K562 (cell line): Measurements from ENCODE around the gene SART3. TPM values are rescaled to one million over a fixed set of nuclear protein-coding genes. Genes with fewer than 3 reads are reported as not detected.
A peak's percentile ranks its signal among the peaks of the same experiment; 100 is the strongest.

Experiments used
- ATAC-seq: fragments of 200-7000 bp; cut with Tn5 transposase; 3 replicates; pipeline ENCODE4 v1.9.1; 2020; ENCODE audit warnings: moderate library complexity
- BruUV-seq: library from RNA; stranded (reverse); fragments of 400-500 nt; replicated peaks from 2 replicates; lab custom pipeline; 2021; lab: Mats Ljungman, UMichigan
- CTCF ChIA-PET: fragments of 300-600 bp; formaldehyde crosslinking; extraction: SDS; loops from one replicate; lab custom pipeline; 2021; ENCODE audit warnings: low intra/inter-chr PET ratio; lab: Yijun Ruan, JAX
- POLR2A ChIA-PET: fragments of 300-600, 350-650 bp; sonication (Branson Sonifier 250); formaldehyde crosslinking; extraction: SDS; loops from one replicate; lab custom pipeline; 2021; ENCODE audit warnings: antibody characterized with exemption, inconsistent platforms; lab: Yijun Ruan, JAX
- DNase-seq, 4 experiments: peaks; one replicate each; pipeline versions ENCODE4 v3.0.0 to v3.0.0-alpha.2; 2011 to 2018; ENCODE audit warnings: low spot score in 3 of 4, mixed read lengths in 3 of 4; ENCODE audit errors: extremely low read depth in 1 of 4
- FAIRE-seq: peaks from 2 replicates; lab custom pipeline; 2011; peaks lifted over from hg19 to GRCh38; lab: Jason Lieb, UNC
- H2AFZ ChIP-seq: 2 replicates; pipeline ENCODE4 v1.6.0; 2011; ENCODE audit warnings: low read depth, low read length, control low read depth, inconsistent platforms
- H3K27ac ChIP-seq: fragments of 200-600 bp; 3 replicates; pipeline ENCODE4 v1.8.0; 2011; ENCODE audit warnings: low read depth, mild to moderate bottlenecking, control low read depth, inconsistent platforms, low read length, moderate library complexity, mixed read lengths; ENCODE audit errors: extremely low read depth
- H3K27me3 ChIP-seq, 2 experiments: fragments of 300-600 bp in 1 of 2; 2 replicates in 1 of 2; 3 replicates in 1 of 2; pipeline versions ENCODE4 v1.6.0 to v1.8.0; 2011; ENCODE audit warnings: inconsistent platforms in 2 of 2, low read length in 2 of 2, mild to moderate bottlenecking in 1 of 2, mixed read lengths in 1 of 2, moderate library complexity in 1 of 2; ENCODE audit not compliant: control insufficient read depth in 2 of 2, insufficient read depth in 2 of 2
- H3K36me3 ChIP-seq: fragments of 300-600 bp; 3 replicates; pipeline ENCODE4 v1.8.0; 2011; ENCODE audit warnings: mild to moderate bottlenecking, low read length, inconsistent platforms; ENCODE audit not compliant: control insufficient read depth, insufficient read depth
- H3K4me1 ChIP-seq, 2 experiments: fragments of 200-600 bp in 1 of 2; replicated peaks in 1 of 2; 2 replicates in 1 of 2; 3 replicates in 1 of 2; pipeline versions ENCODE4 v1.5.1 to v1.8.0; 2011; ENCODE audit warnings: inconsistent platforms in 2 of 2, low read length in 2 of 2, mild to moderate bottlenecking in 1 of 2, mixed read lengths in 1 of 2, moderate library complexity in 1 of 2; ENCODE audit not compliant: control insufficient read depth in 2 of 2, insufficient read depth in 2 of 2
- H3K4me2 ChIP-seq: 2 replicates; pipeline ENCODE4 v1.6.1; 2011; ENCODE audit warnings: low read length, control low read depth, inconsistent platforms, mixed read lengths; ENCODE audit not compliant: insufficient read depth
- H3K4me3 ChIP-seq: fragments of 200-600 bp; sonication (generic), shearing (Covaris generic); 2 replicates; pipeline ENCODE4 v1.5.1; 2016; ENCODE audit warnings: control low read depth, inconsistent platforms
- H3K79me2 ChIP-seq: fragments of 200-600 bp; 3 replicates; pipeline ENCODE4 v1.8.0; 2011; ENCODE audit warnings: low read length, inconsistent platforms; ENCODE audit not compliant: control insufficient read depth, insufficient read depth
- H3K9ac ChIP-seq, 2 experiments: 2 replicates each; pipeline versions ENCODE4 v1.6.0 to v1.6.1; 2011; ENCODE audit warnings: low read depth in 2 of 2, low read length in 2 of 2, control low read depth in 1 of 2, inconsistent platforms in 1 of 2, mild to moderate bottlenecking in 1 of 2, mixed read lengths in 1 of 2; ENCODE audit not compliant: insufficient read depth in 1 of 2
- H3K9me1 ChIP-seq: one replicate; pipeline ENCODE4 v1.6.0; 2011; ENCODE audit warnings: inconsistent platforms, mild to moderate bottlenecking, low read length, moderate library complexity; ENCODE audit not compliant: control insufficient read depth, insufficient read depth
- H3K9me3 ChIP-seq: replicated peaks from 2 replicates; pipeline ENCODE4 v1.5.1; 2011; ENCODE audit warnings: low read depth, low read length, inconsistent platforms; ENCODE audit not compliant: control insufficient read depth, insufficient read depth
- H4K20me1 ChIP-seq: replicated peaks from 2 replicates; pipeline ENCODE4 v1.6.1; 2011; ENCODE audit warnings: low read length, inconsistent platforms, mixed read lengths; ENCODE audit not compliant: control insufficient read depth, insufficient read depth
- CBFA2T3 ChIP-seq: fragments of 450-650 bp; IDR thresholded peaks from 2 replicates; pipeline ENCODE4 v1.6.1; 2017
- CCAR2 ChIP-seq: fragments of 200-400 bp; formaldehyde crosslinking; IDR thresholded peaks from 2 replicates; pipeline ENCODE4 v1.6.1; 2017; ENCODE audit warnings: mild to moderate bottlenecking, low read depth, low read length
- CEBPG ChIP-seq, 3 experiments: fragments of 200-800 bp in 1 of 3; sonication (Bioruptor generic) in 1 of 3; sonication (generic) in 1 of 3; formaldehyde crosslinking in 1 of 3; IDR thresholded peaks in 2 of 3; conservative IDR thresholded peaks in 1 of 3; 2 replicates each; pipeline versions ENCODE4 v1.6.1 to v1.8.0; 2016 to 2022; ENCODE audit warnings: missing compliant biosample characterization in 2 of 3, missing genetic modification characterization in 2 of 3, mild to moderate bottlenecking in 1 of 3, missing genetic modification reagents in 1 of 3
- ESRRA ChIP-seq: fragments of 450-650 bp; IDR thresholded peaks from 2 replicates; pipeline ENCODE4 v1.6.1; 2014; ENCODE audit warnings: low read depth, mild to moderate bottlenecking, moderate library complexity, borderline replicate concordance
- FOXP1 ChIP-seq: sonication (generic); formaldehyde crosslinking; IDR thresholded peaks from 2 replicates; pipeline ENCODE4 v1.8.0; 2022; ENCODE audit warnings: mild to moderate bottlenecking, missing genetic modification reagents
- GABPB1 ChIP-seq: sonication (generic); formaldehyde crosslinking; IDR thresholded peaks from 2 replicates; pipeline ENCODE4 v1.8.0; 2022; ENCODE audit warnings: mild to moderate bottlenecking, missing genetic modification reagents
- HIVEP1 ChIP-seq: fragments of 250-450 bp; sonication (Bioruptor Pico); IDR thresholded peaks from 2 replicates; pipeline ENCODE4 v1.4.0; 2020; ENCODE audit warnings: mild to moderate bottlenecking
- IFI16 ChIP-seq: fragments of 250-450 bp; sonication (Bioruptor Pico); IDR thresholded peaks from 2 replicates; pipeline ENCODE4 v2.1.2; 2022; ENCODE audit warnings: mild to moderate bottlenecking, inconsistent platforms
- IRF2 ChIP-seq: sonication (generic); formaldehyde crosslinking; IDR thresholded peaks from 2 replicates; pipeline ENCODE4 v1.8.1; 2022; ENCODE audit warnings: mild to moderate bottlenecking, missing genetic modification reagents
- POLR3G ChIP-seq: IDR thresholded peaks from 2 replicates; pipeline ENCODE4 v1.6.1; 2011; ENCODE audit not compliant: insufficient read length, insufficient replicate concordance; ENCODE audit errors: extremely low read depth
- SPI1 ChIP-seq: IDR thresholded peaks from 2 replicates; pipeline ENCODE4 v1.6.1; 2011; ENCODE audit warnings: low read depth, low read length, control low read depth, borderline replicate concordance
- TAF7 ChIP-seq: fragments of 450-650 bp; IDR thresholded peaks from 2 replicates; pipeline ENCODE4 v1.6.1; 2016; ENCODE audit warnings: missing genetic modification characterization, missing compliant biosample characterization
- TCF3 ChIP-seq: sonication (generic); formaldehyde crosslinking; IDR thresholded peaks from 2 replicates; pipeline ENCODE4 v1.4.0; 2020; ENCODE audit warnings: mild to moderate bottlenecking, missing genetic modification reagents
- TFAP4 ChIP-seq: sonication (generic); formaldehyde crosslinking; IDR thresholded peaks from 2 replicates; pipeline ENCODE4 v1.8.0; 2022; ENCODE audit warnings: missing genetic modification reagents, mild to moderate bottlenecking, moderate library complexity, borderline replicate concordance
- UBTF ChIP-seq, 2 experiments: IDR thresholded peaks; 2 replicates each; pipeline ENCODE4 v1.6.1; 2012; ENCODE audit warnings: improper control_type of control experiment in 2 of 2, low read depth in 2 of 2, low read length in 2 of 2, borderline replicate concordance in 1 of 2
- WGBS: fragments of 100-300 bp; shearing (Covaris generic); methylation state at CpG from one replicate; pipeline ENCODE4 v1.1.6; 2016; ENCODE audit warnings: low coverage, mixed read lengths; ENCODE audit not compliant: insufficient coverage; ENCODE audit errors: missing lambda C conversion rate; 5-methylcytosine and 5-hydroxymethylcytosine counted together
- in situ Hi-C: fragments of 300-500 bp; cut with MboI; formaldehyde crosslinking; loops from 4 replicates; pipeline ENCODE4 v1.15.0; 2018; ENCODE audit warnings: inconsistent platforms, mixed read lengths
- intact Hi-C: fragments of 100-400 bp; cut with micrococcal nuclease; formaldehyde crosslinking; loops from 2 replicates; pipeline ENCODE4 v1.14.2; 2022
- polyA plus RNA-seq, 8 experiments: library from polyadenylated mRNA; depleted of rRNA in 4 of 8; stranded (reverse) in 5 of 8; unstranded in 3 of 8; fragments of >200 nt; fragmentation: Nextera tagmentation in 2 of 8; fragmentation: Illumina TruSeq in 1 of 8; extraction: Ambion mirVana in 2 of 8; extraction: Trizol in 1 of 8; gene quantifications; 2 replicates each; pipeline versions ENCODE4 v1.2.1 to v1.2.3, GENCODE V29; 2011 to 2014; ENCODE audit warnings: inconsistent platforms in 1 of 8, missing spikeins in 1 of 8
- total RNA-seq, 7 experiments: library from RNA; depleted of rRNA in 6 of 7; stranded (reverse); fragments of >200 nt in 6 of 7; fragmentation: Illumina TruSeq in 2 of 7; extraction: Trizol in 2 of 7; gene quantifications; 2 replicates each; pipeline versions ENCODE4 v1.2.1 to v1.2.3, GENCODE V29; 2011 to 2021; ENCODE audit warnings: low replicate concordance in 1 of 7
- TF ChIP-seq, protein P1 (sequence below): fragments of 450-650 bp; formaldehyde crosslinking; IDR thresholded peaks from 2 replicates; pipeline ENCODE4 v1.4.0; 2020; ENCODE audit warnings: mild to moderate bottlenecking, moderate library complexity

SART3 gene
- total and polyA plus RNA-seq, 9 of the 15 experiments (the other 6 are each of a cell fraction or from before 2014, with no cell fraction given) = 8.9 to 167 (median 56.7) TPM

GRCh38 chr12:108609537-108610335 lies 48.8 kb upstream of the SART3 start:
- Histone ChIP-seq H3K4me2 (no peak overlapping the region), H3K9me1 (no peaks in the 10 kb centered on the region), H3K27ac (no peak overlapping the region), H3K36me3 (no peaks in the 10 kb centered on the region), H3K4me1 (peaks cover 9 to 16% of the 10 kb centered on the region in 2 experiments), H2AFZ (no peak overlapping the region), H3K9ac (peak overlapping the region in 1 of 2 experiments; percentile 43; a peak in 2 of 4 replicates), H3K9me3 (no peaks in the 10 kb centered on the region), H3K4me3 (no peak overlapping the region), H3K79me2 (no peaks in the 10 kb centered on the region), H3K27me3 (no peaks in the 10 kb centered on the region), H4K20me1 (no peaks in the 10 kb centered on the region)
- intact Hi-C loops (no loop called here), in situ Hi-C loops (no loop called here)
- ATAC-seq (peak; percentile 16), DNase-seq (peak in 3 of 4 experiments; percentile 41 to 54 (median 45)), FAIRE-seq (no peak)
- WGBS = 39% methylated on average over 21 of the region's 21 CpGs
- ChIA-PET CTCF (no interaction called here), POLR2A (interaction anchor here (0.5 to 1.1 kb wide), 3 partner anchors 19 to 207 kb away, joined by 3 to 4 read pairs (median 3); no protein-coding TSS in a partner anchor)
- no TSS peak for BruUV-seq
- TF ChIP-seq POLR3G (no peak), IFI16 (no peak), ESRRA (peak; percentile 82), HIVEP1 (no peak), CBFA2T3 (peak; percentile 33; the same call in 1 of the 2 replicates), TCF3 (CRISPR knock-in tag) (no peak), GABPB1 (CRISPR knock-in tag) (no peak), TFAP4 (CRISPR knock-in tag) (peak; percentile 85), CCAR2 (no peak), FOXP1 (no peak), UBTF (IDR thresholded peaks at IDR 0.05; ENCODE audit: borderline replicate concordance in 1 of 2, low read depth in 2 of 2, low read length in 2 of 2) (no peak), IRF2 (no peak), TAF7 (tag) (no peak), SPI1 (no peak), CEBPG (CRISPR knock-in tag; IDR thresholded peaks at IDR 0.05) (no peak), CEBPG (tag; conservative IDR thresholded peaks at IDR 0.05 in 1 of 2, IDR thresholded peaks at IDR 0.05 in 1 of 2) (no peak)
- TF ChIP-seq, protein P1, sequence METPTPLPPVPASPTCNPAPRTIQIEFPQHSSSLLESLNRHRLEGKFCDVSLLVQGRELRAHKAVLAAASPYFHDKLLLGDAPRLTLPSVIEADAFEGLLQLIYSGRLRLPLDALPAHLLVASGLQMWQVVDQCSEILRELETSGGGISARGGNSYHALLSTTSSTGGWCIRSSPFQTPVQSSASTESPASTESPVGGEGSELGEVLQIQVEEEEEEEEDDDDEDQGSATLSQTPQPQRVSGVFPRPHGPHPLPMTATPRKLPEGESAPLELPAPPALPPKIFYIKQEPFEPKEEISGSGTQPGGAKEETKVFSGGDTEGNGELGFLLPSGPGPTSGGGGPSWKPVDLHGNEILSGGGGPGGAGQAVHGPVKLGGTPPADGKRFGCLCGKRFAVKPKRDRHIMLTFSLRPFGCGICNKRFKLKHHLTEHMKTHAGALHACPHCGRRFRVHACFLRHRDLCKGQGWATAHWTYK (CRISPR knock-in tag) = no peak
